ENCODE data around the gene PIK3CB.

Gene PIK3CB

DNA sequence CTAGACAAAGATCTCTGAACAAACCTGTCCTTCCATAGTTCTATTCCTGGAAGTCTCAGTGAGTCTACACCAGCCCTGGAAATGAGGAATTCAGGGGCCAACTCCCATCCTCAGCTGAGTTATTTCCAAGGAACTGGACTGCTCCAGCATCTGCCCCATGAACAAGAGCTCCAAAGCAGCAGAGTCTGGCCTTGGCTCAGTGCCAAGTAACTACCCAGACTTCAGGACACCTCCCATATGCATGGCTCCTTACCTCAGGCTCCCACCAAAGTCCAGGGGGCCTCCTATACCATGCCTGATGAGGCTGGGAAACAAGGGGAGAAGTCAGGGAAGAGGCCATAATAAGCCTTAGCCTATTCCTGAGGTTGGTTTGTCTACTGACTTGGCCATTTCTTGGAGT is 181.2 kb downstream of the PIK3CB start:
- H3K4me1 ChIP-seq (ENCODE audit: control insufficient read depth, insufficient read depth, low read length, unreplicated experiment): no peaks in the 10 kb centered on the region
- no peaks in the 10 kb centered on the region for H3K79me2 ChIP-seq (ENCODE audit: control insufficient read depth, insufficient read depth, low read length, unreplicated experiment)
- no peak overlapping the region for H2AFZ ChIP-seq (ENCODE audit: low read length, unreplicated experiment)
- peaks cover 39% of the 10 kb centered on the region for H3K36me3 ChIP-seq (ENCODE audit: insufficient read depth, low read length)
- H3K27me3 ChIP-seq (ENCODE audit: insufficient read depth, low read length): no peaks in the 10 kb centered on the region
- H3K27ac ChIP-seq (ENCODE audit: low read depth, low read length): no peak overlapping the region
- H3K4me3 ChIP-seq (ENCODE audit: low read depth, low read length): no peak overlapping the region

DNA sequence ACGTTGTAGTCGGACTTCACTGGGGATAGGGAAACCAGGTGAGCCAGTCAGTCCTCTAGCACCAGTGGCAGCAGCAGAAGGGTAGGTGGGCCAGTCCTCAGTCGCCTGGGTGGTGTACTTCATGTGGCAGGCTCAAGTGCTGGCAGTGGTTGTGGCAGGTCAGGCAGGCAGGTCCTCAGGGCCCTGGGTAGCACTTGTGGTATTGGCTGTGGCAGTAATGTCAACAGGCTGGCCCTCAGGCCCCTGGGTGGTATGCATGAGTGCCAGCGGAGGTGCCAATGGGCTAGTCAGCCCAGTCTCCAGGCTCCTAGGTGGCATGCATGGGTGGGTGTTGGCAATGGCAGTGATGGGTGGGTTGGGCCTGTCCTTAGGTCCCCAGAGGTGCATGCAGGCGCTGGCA is 185.6 kb downstream of the PIK3CB start:
- H2AFZ ChIP-seq (ENCODE audit: low read length, unreplicated experiment): no peak overlapping the region
- no peaks in the 10 kb centered on the region for H3K4me1 ChIP-seq (ENCODE audit: control insufficient read depth, insufficient read depth, low read length, unreplicated experiment)
- no peak overlapping the region for H3K27ac ChIP-seq (ENCODE audit: low read depth, low read length)
- H3K4me3 ChIP-seq (ENCODE audit: low read depth, low read length): no peak overlapping the region
- H3K36me3 ChIP-seq (ENCODE audit: insufficient read depth, low read length): peaks cover 30% of the 10 kb centered on the region
- H3K79me2 ChIP-seq (ENCODE audit: control insufficient read depth, insufficient read depth, low read length, unreplicated experiment): no peaks in the 10 kb centered on the region
- no peaks in the 10 kb centered on the region for H3K27me3 ChIP-seq (ENCODE audit: insufficient read depth, low read length)

DNA sequence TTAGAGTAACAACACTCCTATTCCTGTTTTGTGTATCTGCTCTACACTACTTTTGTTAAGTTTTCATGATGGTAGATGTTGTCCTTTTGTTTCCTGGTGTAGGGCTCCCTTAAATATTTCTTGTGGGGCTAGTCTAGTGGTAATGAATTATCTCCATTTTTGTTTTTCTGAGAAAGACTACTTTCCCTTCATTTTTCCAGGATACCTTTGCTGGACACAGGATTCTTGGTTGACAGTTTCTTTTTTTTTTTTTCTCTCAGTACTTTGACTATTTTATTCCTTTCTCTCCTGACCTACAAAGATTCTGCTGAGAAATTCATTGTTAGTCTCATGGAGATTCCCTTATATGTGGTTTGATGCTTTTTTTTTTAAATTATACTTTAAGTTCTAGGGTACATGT is 188.2 kb downstream of the PIK3CB start:
- Histone ChIP-seq H3K4me3 (ENCODE audit: low read depth, low read length) (no peak overlapping the region), H3K27me3 (ENCODE audit: insufficient read depth, low read length) (no peaks in the 10 kb centered on the region), H3K79me2 (ENCODE audit: control insufficient read depth, insufficient read depth, low read length, unreplicated experiment) (no peaks in the 10 kb centered on the region), H3K36me3 (ENCODE audit: insufficient read depth, low read length) (peaks cover 19% of the 10 kb centered on the region), H2AFZ (ENCODE audit: low read length, unreplicated experiment) (no peak overlapping the region), H3K27ac (ENCODE audit: low read depth, low read length) (no peak overlapping the region), H3K4me1 (ENCODE audit: control insufficient read depth, insufficient read depth, low read length, unreplicated experiment) (no peaks in the 10 kb centered on the region)

DNA sequence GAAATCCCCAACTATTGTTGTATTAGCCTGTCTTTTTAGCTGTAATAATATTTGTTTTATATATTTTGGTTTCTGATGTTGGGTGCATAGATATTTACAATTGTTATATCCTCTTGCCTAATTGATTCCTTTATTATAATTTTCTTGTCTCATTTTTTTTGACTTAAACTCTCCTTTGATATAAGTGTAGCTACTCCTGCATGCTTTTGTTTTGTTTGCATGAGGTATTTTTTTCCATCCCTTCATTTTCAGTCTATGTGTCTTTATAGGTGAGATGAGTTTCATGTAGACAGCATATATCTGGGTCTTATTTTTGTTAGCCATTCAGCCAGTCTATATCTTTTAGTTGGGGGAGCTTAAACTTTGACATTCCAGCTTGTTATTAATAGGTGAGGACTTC is 188.7 kb downstream of the PIK3CB start:
- Histone ChIP-seq H3K36me3 (ENCODE audit: insufficient read depth, low read length) (peaks cover 19% of the 10 kb centered on the region), H3K4me1 (ENCODE audit: control insufficient read depth, insufficient read depth, low read length, unreplicated experiment) (no peaks in the 10 kb centered on the region), H3K79me2 (ENCODE audit: control insufficient read depth, insufficient read depth, low read length, unreplicated experiment) (no peaks in the 10 kb centered on the region), H3K27me3 (ENCODE audit: insufficient read depth, low read length) (no peaks in the 10 kb centered on the region), H3K4me3 (ENCODE audit: low read depth, low read length) (no peak overlapping the region), H3K27ac (ENCODE audit: low read depth, low read length) (no peak overlapping the region), H2AFZ (ENCODE audit: low read length, unreplicated experiment) (no peak overlapping the region)

DNA sequence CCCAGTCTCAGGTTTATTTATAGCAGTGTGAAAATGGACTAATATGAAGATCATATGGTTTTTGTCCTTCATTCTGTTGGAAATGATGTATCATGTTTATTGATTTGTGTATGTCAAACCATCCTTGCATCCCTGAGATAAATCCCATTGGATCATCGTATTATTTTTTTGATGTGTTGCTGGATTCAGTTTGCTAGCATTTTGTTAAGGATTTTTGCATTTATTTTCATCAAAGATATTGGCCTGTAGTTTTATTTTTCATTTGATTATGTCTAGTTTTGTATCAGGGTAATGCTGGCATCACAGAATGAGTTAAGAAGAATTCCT is 191.8 kb downstream of the PIK3CB start:
- no peaks in the 10 kb centered on the region for H3K36me3 ChIP-seq (ENCODE audit: insufficient read depth, low read length)
- no peak overlapping the region for H3K4me3 ChIP-seq (ENCODE audit: low read depth, low read length)
- no peak overlapping the region for H3K27ac ChIP-seq (ENCODE audit: low read depth, low read length)
- no peaks in the 10 kb centered on the region for H3K4me1 ChIP-seq (ENCODE audit: control insufficient read depth, insufficient read depth, low read length, unreplicated experiment)
- no peaks in the 10 kb centered on the region for H3K27me3 ChIP-seq (ENCODE audit: insufficient read depth, low read length)
- no peaks in the 10 kb centered on the region for H3K79me2 ChIP-seq (ENCODE audit: control insufficient read depth, insufficient read depth, low read length, unreplicated experiment)
- no peak overlapping the region for H2AFZ ChIP-seq (ENCODE audit: low read length, unreplicated experiment)

DNA sequence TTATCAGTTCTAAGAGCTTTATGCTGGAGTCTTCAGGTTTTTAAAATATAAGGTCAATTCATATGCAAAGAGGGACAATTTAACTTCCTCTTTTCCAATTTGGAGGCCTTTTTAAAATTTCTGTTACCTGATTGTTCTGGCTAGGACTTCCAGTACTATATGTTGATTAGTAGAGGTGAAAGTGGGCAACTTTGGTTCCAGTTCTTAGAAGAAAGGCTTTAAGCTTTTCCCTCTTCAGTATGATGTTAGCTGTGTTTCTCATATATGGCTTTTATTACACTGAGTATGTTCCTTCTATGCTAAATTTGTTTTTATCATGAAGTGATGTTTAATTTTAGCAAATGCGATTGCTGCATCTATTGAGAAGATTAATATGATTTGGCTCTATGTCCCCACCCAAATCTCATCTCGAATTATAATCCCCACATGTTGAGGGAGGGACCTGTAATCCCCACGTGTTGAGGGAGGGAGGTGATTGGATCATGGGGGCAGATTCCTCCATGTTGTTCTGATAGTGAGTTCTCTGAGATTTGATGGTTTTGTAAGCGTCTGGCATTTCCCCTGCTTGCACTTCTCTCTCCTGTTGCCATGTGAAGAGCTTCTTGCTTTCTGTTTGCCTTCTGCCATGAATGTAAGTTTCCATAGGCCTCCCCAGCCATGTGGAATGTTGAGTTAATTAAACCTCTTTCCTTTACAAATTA is 192.4 kb downstream of the PIK3CB start:
- H2AFZ ChIP-seq (ENCODE audit: low read length, unreplicated experiment): no peak overlapping the region

DNA sequence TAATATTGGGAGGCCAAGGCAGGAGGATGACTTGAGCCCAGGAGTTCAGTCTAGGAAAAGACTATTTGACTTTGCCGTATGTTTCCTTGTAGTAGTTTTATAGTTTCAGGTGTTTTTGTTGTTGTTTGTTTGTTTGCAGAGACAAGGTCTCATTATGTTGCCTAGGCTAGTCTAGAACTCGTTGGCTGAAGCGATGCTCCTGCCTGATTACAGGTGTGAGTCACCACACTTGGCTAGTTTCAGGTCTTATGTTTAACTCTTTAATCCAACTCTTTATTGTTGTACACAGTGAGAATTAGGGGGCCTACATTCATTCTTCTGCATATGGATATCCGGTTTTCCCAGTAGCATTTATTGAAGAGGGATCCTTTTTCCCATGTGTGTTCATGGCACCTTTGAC is 194.2 kb downstream of the PIK3CB start:
- no peak overlapping the region for H2AFZ ChIP-seq (ENCODE audit: low read length, unreplicated experiment)
- H3K4me1 ChIP-seq (ENCODE audit: control insufficient read depth, insufficient read depth, low read length, unreplicated experiment): no peaks in the 10 kb centered on the region
- H3K36me3 ChIP-seq (ENCODE audit: insufficient read depth, low read length): no peaks in the 10 kb centered on the region
- no peak overlapping the region for H3K27ac ChIP-seq (ENCODE audit: low read depth, low read length)
- no peaks in the 10 kb centered on the region for H3K79me2 ChIP-seq (ENCODE audit: control insufficient read depth, insufficient read depth, low read length, unreplicated experiment)
- no peak overlapping the region for H3K4me3 ChIP-seq (ENCODE audit: low read depth, low read length)
- H3K27me3 ChIP-seq (ENCODE audit: insufficient read depth, low read length): no peaks in the 10 kb centered on the region

More for the DNA sequence above, 192.4 kb downstream of the PIK3CB start:
- H3K27me3 ChIP-seq (ENCODE audit: insufficient read depth, low read length): no peaks in the 10 kb centered on the region
- no peaks in the 10 kb centered on the region for H3K36me3 ChIP-seq (ENCODE audit: insufficient read depth, low read length)
- no peaks in the 10 kb centered on the region for H3K4me1 ChIP-seq (ENCODE audit: control insufficient read depth, insufficient read depth, low read length, unreplicated experiment)
- no peaks in the 10 kb centered on the region for H3K79me2 ChIP-seq (ENCODE audit: control insufficient read depth, insufficient read depth, low read length, unreplicated experiment)
- no peak overlapping the region for H3K4me3 ChIP-seq (ENCODE audit: low read depth, low read length)
- H3K27ac ChIP-seq (ENCODE audit: low read depth, low read length): no peak overlapping the region

DNA sequence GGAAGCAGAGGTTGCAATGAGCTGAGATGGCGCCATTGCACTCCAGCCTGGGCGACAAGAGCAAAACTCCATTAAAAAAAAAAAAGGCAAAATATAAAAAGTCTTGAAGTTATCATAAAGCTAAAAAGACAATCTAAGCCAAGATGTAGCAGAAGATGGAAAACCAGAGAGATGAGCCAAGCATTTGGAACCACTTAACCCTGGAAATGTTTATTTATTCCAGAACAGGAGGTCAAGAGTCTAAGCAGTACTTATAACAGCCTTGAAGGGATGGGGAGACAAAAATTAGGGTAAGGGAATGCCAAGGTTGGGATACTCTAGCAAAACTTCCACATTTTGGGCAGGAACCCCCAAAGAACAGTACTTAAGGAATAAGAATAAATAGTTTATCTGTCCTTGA is 196.1 kb downstream of the PIK3CB start:
- Histone ChIP-seq H3K4me1 (ENCODE audit: control insufficient read depth, insufficient read depth, low read length, unreplicated experiment) (no peaks in the 10 kb centered on the region), H3K27ac (ENCODE audit: low read depth, low read length) (no peak overlapping the region), H3K27me3 (ENCODE audit: insufficient read depth, low read length) (no peaks in the 10 kb centered on the region), H2AFZ (ENCODE audit: low read length, unreplicated experiment) (no peak overlapping the region), H3K79me2 (ENCODE audit: control insufficient read depth, insufficient read depth, low read length, unreplicated experiment) (no peaks in the 10 kb centered on the region), H3K36me3 (ENCODE audit: insufficient read depth, low read length) (no peaks in the 10 kb centered on the region), H3K4me3 (ENCODE audit: low read depth, low read length) (no peak overlapping the region)

DNA sequence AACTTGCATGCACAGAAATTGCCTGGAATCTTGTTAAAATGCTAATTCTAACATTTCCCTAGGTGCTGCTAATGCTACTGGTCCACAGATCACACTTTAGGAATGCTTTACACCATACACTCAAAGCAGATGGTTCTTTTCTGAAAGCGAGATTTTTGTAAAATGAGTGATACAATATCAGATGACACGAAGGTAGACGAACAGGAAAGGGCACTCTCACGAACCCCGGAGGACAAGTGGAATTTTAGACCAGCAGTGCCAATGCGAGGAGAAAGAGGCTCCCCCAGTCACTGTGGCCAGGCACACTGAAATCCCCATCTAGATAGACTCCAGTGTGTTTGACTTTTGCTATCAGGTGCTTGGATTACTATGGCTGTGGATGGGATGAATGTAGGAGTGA is 205.2 kb downstream of the PIK3CB start:
- no peak overlapping the region for H3K4me3 ChIP-seq (ENCODE audit: low read depth, low read length)
- no peak overlapping the region for H3K27ac ChIP-seq (ENCODE audit: low read depth, low read length)
- H2AFZ ChIP-seq (ENCODE audit: low read length, unreplicated experiment): no peak overlapping the region
- H3K36me3 ChIP-seq (ENCODE audit: insufficient read depth, low read length): no peaks in the 10 kb centered on the region; the same call in 1 of the 2 replicates
- H3K79me2 ChIP-seq (ENCODE audit: control insufficient read depth, insufficient read depth, low read length, unreplicated experiment): no peaks in the 10 kb centered on the region
- peaks cover 13% of the 10 kb centered on the region for H3K4me1 ChIP-seq (ENCODE audit: control insufficient read depth, insufficient read depth, low read length, unreplicated experiment)
- no peaks in the 10 kb centered on the region for H3K27me3 ChIP-seq (ENCODE audit: insufficient read depth, low read length)

DNA sequence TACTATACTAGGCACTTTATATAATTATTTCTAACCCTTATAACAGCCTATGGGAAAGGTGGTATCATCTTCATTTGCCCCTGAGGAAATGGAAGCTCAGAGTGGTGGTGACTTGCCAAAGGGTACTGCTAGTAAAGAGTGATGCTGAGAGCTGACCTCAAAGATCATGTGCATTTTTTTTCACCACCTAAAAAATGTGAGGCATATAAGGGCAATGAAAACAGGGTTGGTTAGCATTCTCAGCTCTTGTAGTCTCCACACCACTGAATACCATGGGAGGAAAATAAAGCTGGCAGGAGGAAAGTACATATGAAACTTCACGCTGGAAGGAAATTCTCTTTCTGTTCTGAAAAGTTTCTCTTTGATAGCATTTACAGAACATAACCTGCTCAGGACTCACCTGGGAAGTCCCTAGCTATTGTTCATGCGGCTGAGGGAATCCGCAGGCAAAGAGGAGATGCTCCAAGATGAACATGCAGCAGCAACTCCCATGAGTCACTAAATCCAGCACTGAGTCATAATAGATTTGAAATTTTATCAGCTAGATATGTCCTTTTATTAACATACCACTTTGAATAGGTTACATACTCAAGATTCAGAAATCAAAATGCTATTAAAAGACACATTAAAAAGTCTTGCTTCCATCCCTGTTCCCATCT is 208.9 kb downstream of the PIK3CB start:
- Histone ChIP-seq H3K27me3 (ENCODE audit: insufficient read depth, low read length) (no peaks in the 10 kb centered on the region), H3K4me3 (ENCODE audit: low read depth, low read length) (no peak overlapping the region), H3K27ac (ENCODE audit: low read depth, low read length) (no peak overlapping the region), H2AFZ (ENCODE audit: low read length, unreplicated experiment) (no peak overlapping the region), H3K36me3 (ENCODE audit: insufficient read depth, low read length) (no peaks in the 10 kb centered on the region), H3K79me2 (ENCODE audit: control insufficient read depth, insufficient read depth, low read length, unreplicated experiment) (no peaks in the 10 kb centered on the region), H3K4me1 (ENCODE audit: control insufficient read depth, insufficient read depth, low read length, unreplicated experiment) (peaks cover 13% of the 10 kb centered on the region)

DNA sequence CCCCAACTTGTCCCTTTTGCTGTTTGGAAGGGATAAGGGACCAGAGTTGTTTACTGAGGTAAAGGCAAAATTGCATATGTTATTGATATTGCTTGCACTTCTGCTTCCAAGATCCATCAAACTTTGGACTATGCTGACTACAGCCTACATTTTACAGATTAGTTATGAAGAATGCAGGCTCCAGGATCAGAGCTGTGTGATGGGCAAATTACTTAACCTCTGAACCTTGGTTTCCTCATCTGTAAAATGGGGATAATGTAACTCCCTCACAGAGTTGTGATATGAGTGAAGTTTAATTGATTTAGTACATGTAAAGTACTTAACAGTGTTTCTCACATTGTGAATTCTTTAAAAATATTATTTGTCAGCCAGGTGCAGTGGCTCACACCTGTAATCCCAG is 210.2 kb downstream of the PIK3CB start:
- H3K79me2 ChIP-seq (ENCODE audit: control insufficient read depth, insufficient read depth, low read length, unreplicated experiment): no peaks in the 10 kb centered on the region
- H3K4me3 ChIP-seq (ENCODE audit: low read depth, low read length): no peak overlapping the region
- no peak overlapping the region for H2AFZ ChIP-seq (ENCODE audit: low read length, unreplicated experiment)
- H3K36me3 ChIP-seq (ENCODE audit: insufficient read depth, low read length): no peaks in the 10 kb centered on the region
- no peaks in the 10 kb centered on the region for H3K27me3 ChIP-seq (ENCODE audit: insufficient read depth, low read length)
- H3K27ac ChIP-seq (ENCODE audit: low read depth, low read length): no peak overlapping the region
- peaks cover 13% of the 10 kb centered on the region for H3K4me1 ChIP-seq (ENCODE audit: control insufficient read depth, insufficient read depth, low read length, unreplicated experiment)
